ENCODE results near the gene RDX. TPM values are rescaled to one million over a fixed set of nuclear protein-coding genes. Genes with fewer than 3 reads are reported as not detected.
A peak's percentile ranks its signal among the peaks of the same experiment; 100 is the strongest.

The RDX gene
- total RNA-seq, 1 experiment from 2014 or later = 86.6 TPM

- Histone ChIP-seq H3K9me3 (ENCODE audit: control insufficient read depth, low read depth, low read length) (no peaks in the 10 kb centered on the region), H3K79me1 (ENCODE audit: insufficient read depth, low read depth, low read length, poor library complexity, severe bottlenecking) (no peaks in the 10 kb centered on the region), H3K27me3 (ENCODE audit: insufficient read depth, low read length) (no peaks in the 10 kb centered on the region), H3K79me2 (ENCODE audit: insufficient read depth, low read length) (no peaks in the 10 kb centered on the region), H3K14ac (ENCODE audit: insufficient read depth, low read length) (no peak overlapping the region), H4K8ac (replicated peaks; ENCODE audit: insufficient read length, low read depth, low read length) (no peak overlapping the region), H3K56ac (ENCODE audit: insufficient read length, low read depth, low read length) (no peak overlapping the region), H2BK15ac (ENCODE audit: low read depth, low read length) (no peak overlapping the region), H4K5ac (ENCODE audit: insufficient read length, low read depth, low read length) (no peak overlapping the region), H4K20me1 (ENCODE audit: control insufficient read depth, insufficient read depth, insufficient read length) (no peaks in the 10 kb centered on the region), H3K23me2 (ENCODE audit: insufficient read length, low read depth, low read length, poor library complexity, severe bottlenecking) (no peaks in the 10 kb centered on the region), H3K4me2 (ENCODE audit: insufficient read depth, insufficient read length, low read length) (no peak overlapping the region), H2AK5ac (ENCODE audit: insufficient read length, low read length) (no peak overlapping the region), H2BK20ac (ENCODE audit: low read depth, low read length, poor library complexity, severe bottlenecking) (no peak overlapping the region), H3K27ac (ENCODE audit: insufficient read length, low read depth, low read length) (no peak overlapping the region), H2BK5ac (ENCODE audit: insufficient read length, low read length) (no peak overlapping the region), H3K9ac (ENCODE audit: extremely low read depth, insufficient read length, low read length) (no peak overlapping the region), H4K91ac (ENCODE audit: insufficient read length, low read depth, low read length) (no peak overlapping the region), H3K4me1 (ENCODE audit: insufficient read depth, low read length) (peaks cover 15% of the 10 kb centered on the region; the same call in 1 of the 2 replicates), H2BK12ac (ENCODE audit: insufficient read length, low read depth, low read length) (no peak overlapping the region), H2BK120ac (ENCODE audit: low read depth, low read length, poor library complexity, severe bottlenecking) (no peak overlapping the region), H2AFZ (ENCODE audit: low read length) (no peak overlapping the region), H3K4ac (ENCODE audit: low read depth, low read length) (no peak overlapping the region), H3K23ac (ENCODE audit: insufficient read length, low read depth, low read length) (no peak overlapping the region), H3T11ph (ENCODE audit: low read length) (no peak overlapping the region), H3K18ac (ENCODE audit: insufficient read length, low read depth, low read length) (no peak overlapping the region)
- H3K4me3 Mint-ChIP-seq = no peak overlapping the region
- no peak for DNase-seq
- H3K4me1 Mint-ChIP-seq = peaks cover 25 to 34% of the 10 kb centered on the region in 2 experiments
- H3K9me3 Mint-ChIP-seq = no peaks in the 10 kb centered on the region
- no peaks in the 10 kb centered on the region for H3K36me3 Mint-ChIP-seq (ENCODE audit: insufficient read depth in 1 of 3, low read depth in 3 of 3)
- WGBS (ENCODE audit: extremely low coverage, insufficient read length, low lambda C conversion rate) = no CpG with 5 or more reads among the region's 7 CpGs
- 0 out of 7 replicates have a peak overlapping the region, but pooled peaks of 1 of the 3 experiments have one; percentile 60 for H3K27ac Mint-ChIP-seq
- H3K27me3 Mint-ChIP-seq (ENCODE audit: low read depth) = no peaks in the 10 kb centered on the region; the same call in 1 of the 2 replicates
- TF ChIP-seq CTCF (conservative IDR thresholded peaks at IDR 0.05) = no peak
These were observed 110.8 kb downstream of the RDX start for GRCh38 chr11:110185599-110185998.

Data from H9 (cell line).